Measurements from ENCODE around the gene ITIH1. TPM values are rescaled to one million over a fixed set of nuclear protein-coding genes. Genes with fewer than 3 reads are reported as not detected.
A peak's percentile ranks its signal among the peaks of the same experiment; 100 is the strongest.
"Not testable (repeated sequence)": the region's sequence is repeated elsewhere in the genome, so short reads cannot be mapped to it uniquely, and the experiment has no call there.

ITIH1 gene
- total RNA-seq, 6 experiments from 2014 or later, result 376 to 1,846 (median 1,201) TPM

DNA sequence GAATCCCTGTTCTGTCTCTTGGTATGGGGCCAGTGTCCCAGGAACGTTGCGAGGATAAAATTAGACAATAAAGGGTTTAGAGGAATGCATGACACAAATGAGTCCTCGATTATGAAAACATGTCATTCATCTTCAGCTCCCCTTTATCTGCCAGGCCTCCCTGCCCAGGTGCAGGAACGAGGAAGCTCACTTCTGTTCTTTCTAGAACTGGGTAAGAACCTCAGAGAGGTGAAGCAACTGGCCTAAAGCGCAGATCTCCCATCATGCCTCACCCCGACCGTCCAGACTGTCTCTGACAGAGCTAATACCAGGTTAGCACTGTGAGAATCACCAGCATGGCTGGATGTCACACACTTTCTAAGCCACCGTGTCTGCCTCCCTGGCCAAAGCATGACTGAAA, 1.5 kb upstream of the ITIH1 start:
- Histone ChIP-seq H3K4me3 (peak overlapping the region in 2 of 3 donors; percentile 55 to 73), H3K27me3 (no peaks in the 10 kb centered on the region), H3K27ac (peak overlapping the region; percentile 70 to 95 (median 86)), H3K36me3 (peaks cover 0 to 8% (median 0%) of the 10 kb centered on the region in 4 donors), H3K4me1 (peaks cover 0 to 74% (median 30%) of the 10 kb centered on the region in 4 donors), H3K9me3 (no peaks in the 10 kb centered on the region)
- DNase-seq, result peak; percentile 45 to 71 (median 68)
- TF ChIP-seq CTCF (IDR thresholded peaks at IDR 0.05) (no peak), POLR2A (IDR thresholded peaks at IDR 0.05) (peak; percentile 66)
- intact Hi-C loops (cut with DNase I), result no loop called here
- ATAC-seq, result peak; percentile 29 to 47 (median 42)
- 12% methylated on average over 8 of the region's 8 CpGs for WGBS (ENCODE audit: insufficient coverage, low coverage, low lambda C conversion rate, missing lambda C conversion rate)

DNA sequence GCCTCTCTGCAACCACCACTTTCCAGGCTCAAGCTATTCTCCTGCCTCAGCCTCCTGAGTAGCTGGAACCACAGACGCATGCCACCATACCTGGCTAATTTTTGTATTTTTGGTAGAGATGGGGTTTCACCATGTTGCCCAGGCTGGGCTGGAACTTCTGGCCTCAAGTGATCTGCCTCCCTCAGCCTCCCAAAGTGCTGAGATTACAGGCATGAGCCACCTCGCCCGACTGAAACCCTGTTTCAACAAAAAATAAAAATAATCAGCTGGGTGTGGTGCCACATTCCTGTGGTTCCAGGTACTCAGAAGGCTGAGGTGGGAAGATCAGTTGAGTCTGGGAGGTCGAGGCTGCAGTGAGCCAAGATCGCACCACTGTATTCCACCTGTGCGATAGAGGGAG, 913 bp upstream of the ITIH1 start:
- H3K27ac ChIP-seq, result peak overlapping the region; percentile 70 to 95 (median 86)
- ATAC-seq; H3K9me3 ChIP-seq; H3K27me3 ChIP-seq; DNase-seq; H3K36me3 ChIP-seq; intact Hi-C loops (cut with DNase I): not testable (repeated sequence)
- 43% methylated on average over 6 of the region's 6 CpGs for WGBS (ENCODE audit: insufficient coverage, low coverage, low lambda C conversion rate, missing lambda C conversion rate)
- peak overlapping the region; percentile 55 to 73 (median 56) for H3K4me3 ChIP-seq
- peaks cover 0 to 76% (median 30%) of the 10 kb centered on the region in 4 donors for H3K4me1 ChIP-seq

- WGBS (ENCODE audit: insufficient coverage, low coverage, low lambda C conversion rate, missing lambda C conversion rate), result 28% methylated on average over 12 of the region's 17 CpGs
- ATAC-seq, result peak; percentile 42 to 52 (median 48)
- Histone ChIP-seq H3K27ac (peak overlapping the region; percentile 70 to 95 (median 86)), H3K4me1 (peaks cover 0 to 76% (median 30%) of the 10 kb centered on the region in 4 donors), H3K36me3 (peaks cover 0 to 25% (median 9%) of the 10 kb centered on the region in 4 donors), H3K4me3 (peak overlapping the region; percentile 55 to 73 (median 56)), H3K27me3 (no peaks in the 10 kb centered on the region), H3K9me3 (no peaks in the 10 kb centered on the region)
- intact Hi-C loops (cut with DNase I), result no loop called here
- peak; percentile 76 to 85 (median 82) for DNase-seq
- TF ChIP-seq CTCF (IDR thresholded peaks at IDR 0.05) (no peak), POLR2A (IDR thresholded peaks at IDR 0.05) (peak; percentile 75)
These were observed 783 bp downstream of the ITIH1 start for GRCh38 chr3:52777959-52778805.

DNA sequence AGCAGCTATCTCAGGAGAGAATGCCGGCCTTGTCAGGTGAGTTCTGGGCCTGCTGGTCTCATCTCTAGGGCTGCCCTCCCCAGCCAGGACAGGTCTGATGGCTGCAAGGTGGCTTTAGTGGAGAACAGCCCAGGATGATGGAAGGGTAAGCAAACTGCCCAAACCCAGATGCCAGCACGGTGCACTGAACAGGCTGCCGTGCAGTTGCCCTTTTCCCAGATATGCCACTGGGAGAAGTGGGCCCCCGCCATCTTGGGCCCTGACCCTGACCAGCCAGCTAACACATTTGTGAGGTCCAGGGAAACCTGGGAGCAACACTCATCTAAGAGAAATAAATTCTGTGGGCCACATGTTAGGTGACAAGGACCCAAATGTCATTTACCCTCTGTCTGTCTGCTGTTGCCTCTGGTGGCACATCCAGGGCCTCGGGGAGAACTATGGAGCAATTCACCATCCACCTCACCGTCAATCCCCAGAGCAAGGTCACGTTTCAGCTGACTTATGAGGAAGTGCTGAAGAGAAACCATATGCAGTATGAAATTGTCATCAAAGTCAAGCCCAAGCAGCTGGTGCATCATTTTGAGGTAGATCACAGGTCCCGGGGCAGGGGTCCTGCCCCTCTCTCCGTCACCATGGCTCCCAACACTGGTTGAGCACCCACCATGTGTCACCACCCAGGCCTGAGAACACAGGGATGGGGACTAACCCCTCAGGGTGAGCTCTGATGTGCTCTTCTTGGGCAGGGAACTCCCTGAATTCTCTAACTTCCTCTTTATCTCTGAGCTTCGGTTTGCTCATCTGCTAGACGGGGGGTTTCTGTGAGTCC, 1.8 kb downstream of the ITIH1 start:
- ATAC-seq, result no peak
- Histone ChIP-seq H3K4me1 (peaks cover 0 to 66% (median 25%) of the 10 kb centered on the region in 4 donors), H3K27ac (peak overlapping the region; percentile 70 to 95 (median 86)), H3K27me3 (no peaks in the 10 kb centered on the region), H3K4me3 (peak overlapping the region; percentile 55 to 73 (median 56)), H3K9me3 (no peaks in the 10 kb centered on the region), H3K36me3 (peaks cover 0 to 36% (median 15%) of the 10 kb centered on the region in 4 donors)
- 30% methylated on average over 6 of the region's 11 CpGs for WGBS (ENCODE audit: insufficient coverage, low coverage, low lambda C conversion rate, missing lambda C conversion rate)
- TF ChIP-seq CTCF (IDR thresholded peaks at IDR 0.05) (no peak), POLR2A (IDR thresholded peaks at IDR 0.05) (no peak)
- intact Hi-C loops (cut with DNase I), result no loop called here
- peak in 2 of 3 donors; percentile 29 to 46 for DNase-seq

Measured in right lobe of liver (tissue), 6 donors.